Panc1 (cell line): ENCODE data around the gene SEC22C. TPM values are rescaled to one million over a fixed set of nuclear protein-coding genes. Genes with fewer than 3 reads are reported as not detected.

Source experiments
- ATAC-seq: fragments of 200-7000 bp; cut with Tn5 transposase; 2 replicates; pipeline ENCODE4 v1.9.1; 2020; ENCODE audit warnings: mild to moderate bottlenecking, moderate library complexity
- BruUV-seq: library from RNA; stranded (reverse); fragments of 400-500 nt; replicated peaks from 2 replicates; lab custom pipeline; 2021; lab: Mats Ljungman, UMichigan
- CTCF ChIA-PET: fragments of 300-600 bp; sonication (Branson Sonifier 250); formaldehyde crosslinking; loops from one replicate; lab custom pipeline; 2022; ENCODE audit warnings: antibody characterized with exemption; lab: Charles Lee
- POLR2A ChIA-PET: fragments of 300-600 bp; sonication (Branson Sonifier 250); formaldehyde crosslinking; loops from one replicate; lab custom pipeline; 2022; ENCODE audit warnings: antibody characterized with exemption; lab: Charles Lee
- DNase-seq: peaks from one replicate; pipeline ENCODE4 v3.0.0-alpha.2; 2010; ENCODE audit warnings: low read depth, low spot score
- H3K27ac ChIP-seq: 2 replicates; pipeline ENCODE4 v1.5.1; 2011; ENCODE audit warnings: mild to moderate bottlenecking, low read length, inconsistent platforms
- H3K27me3 ChIP-seq: fragments of 200-500 bp; sonication (Bioruptor generic); 2 replicates; pipeline ENCODE4 v1.6.0; 2014; ENCODE audit warnings: low read length, inconsistent platforms; ENCODE audit not compliant: control insufficient read depth, insufficient read depth
- H3K36me3 ChIP-seq: fragments of 200-500 bp; sonication (Bioruptor generic); 2 replicates; pipeline ENCODE4 v1.5.1; 2014; ENCODE audit warnings: inconsistent platforms, mild to moderate bottlenecking, low read length, moderate library complexity; ENCODE audit not compliant: control insufficient read depth, insufficient read depth
- H3K4me1 ChIP-seq: 2 replicates; pipeline ENCODE4 v1.5.1; 2011; ENCODE audit warnings: inconsistent platforms, mild to moderate bottlenecking, low read length, moderate library complexity; ENCODE audit not compliant: control insufficient read depth, insufficient read depth
- H3K4me3 ChIP-seq, 2 experiments: 2 replicates each; pipeline ENCODE4 v1.5.1; 2011 to 2012; ENCODE audit warnings: low read depth in 2 of 2, low read length in 2 of 2, mild to moderate bottlenecking in 2 of 2, inconsistent platforms in 1 of 2, moderate library complexity in 1 of 2
- H3K9me3 ChIP-seq: fragments of 200-500 bp; sonication (Bioruptor generic); 2 replicates; pipeline ENCODE4 v1.5.1; 2014; ENCODE audit warnings: low read depth, mild to moderate bottlenecking, inconsistent platforms, low read length, moderate library complexity; ENCODE audit not compliant: control insufficient read depth, insufficient read depth
- POLR2AphosphoS5 ChIP-seq: IDR thresholded peaks from 2 replicates; pipeline ENCODE4 v1.6.1; 2012; ENCODE audit warnings: mild to moderate bottlenecking, low read depth, low read length, moderate library complexity
- SIN3A ChIP-seq: IDR thresholded peaks from 2 replicates; pipeline ENCODE4 v1.6.1; 2012; ENCODE audit warnings: low read depth, mild to moderate bottlenecking, low read length, moderate library complexity, borderline replicate concordance; ENCODE audit not compliant: insufficient read depth
- TCF7L2 ChIP-seq: IDR thresholded peaks from 2 replicates; pipeline ENCODE4 v1.6.1; 2011; ENCODE audit warnings: mild to moderate bottlenecking, low read depth, low read length, inconsistent platforms
- in situ Hi-C: cut with HindIII; loops from 2 replicates; pipeline ENCODE4 v1.10.0; 2016; ENCODE audit warnings: low sequenced_read_pairs, low pct_unique_long_range_greater_than_20kb
- intact Hi-C: fragments of 100-400 bp; cut with micrococcal nuclease; formaldehyde crosslinking; loops from one replicate; pipeline ENCODE4 v1.10.0; 2022; ENCODE audit not compliant: unreplicated experiment
- total RNA-seq: library from RNA; stranded (reverse); gene quantifications from one replicate; pipeline ENCODE4 v1.2.1, GENCODE V29; 2021; ENCODE audit not compliant: unreplicated experiment
- TF ChIP-seq, protein P1 (sequence below): fragments of 450-650 bp; IDR thresholded peaks from 2 replicates; pipeline ENCODE4 v1.5.1; 2017; ENCODE audit warnings: mild to moderate bottlenecking
- TF ChIP-seq, protein P2 (sequence below), 2 experiments: IDR thresholded peaks; 2 replicates each; pipeline ENCODE4 v1.6.1; 2011 to 2012; ENCODE audit warnings: low read depth in 2 of 2, control low read depth in 1 of 2, low read length in 1 of 2, mild to moderate bottlenecking in 1 of 2, moderate library complexity in 1 of 2; ENCODE audit not compliant: insufficient read depth in 1 of 2

Gene SEC22C
- total RNA-seq, 1 experiment from 2014 or later, result 45.9 TPM

DNA sequence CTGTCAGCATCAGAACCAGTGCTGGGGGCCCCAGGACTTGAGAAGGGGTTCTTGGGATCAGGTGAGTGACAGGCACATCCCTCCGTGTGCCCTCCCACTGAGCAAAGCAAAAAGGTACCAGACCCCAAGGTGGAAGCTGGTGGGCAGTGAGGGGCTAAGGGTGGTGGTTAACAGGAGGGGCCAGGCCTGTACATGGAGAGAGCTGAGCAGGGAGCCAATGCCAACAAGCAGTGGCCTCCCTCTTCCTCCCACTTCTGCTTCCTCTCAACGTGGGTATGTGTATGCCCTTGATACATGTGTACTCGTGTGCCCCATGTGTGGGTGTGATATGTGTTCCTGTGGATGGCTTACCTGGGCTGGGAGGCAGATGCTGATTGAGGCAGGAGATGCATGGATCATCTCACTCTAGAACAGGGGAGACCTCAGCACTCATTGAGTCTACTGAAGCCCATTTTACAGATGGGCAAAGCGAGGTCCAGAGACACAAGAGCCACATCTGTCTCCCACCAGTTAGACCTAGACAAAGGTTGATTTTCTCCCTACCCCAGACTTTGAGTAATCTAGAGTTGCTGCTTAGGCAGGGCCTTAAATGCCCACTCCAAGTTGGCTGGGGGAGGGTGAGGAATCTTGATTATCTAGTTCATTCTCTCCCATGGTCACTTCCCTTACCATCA lies 78.4 kb downstream of the SEC22C start:
- TF ChIP-seq, protein P1, sequence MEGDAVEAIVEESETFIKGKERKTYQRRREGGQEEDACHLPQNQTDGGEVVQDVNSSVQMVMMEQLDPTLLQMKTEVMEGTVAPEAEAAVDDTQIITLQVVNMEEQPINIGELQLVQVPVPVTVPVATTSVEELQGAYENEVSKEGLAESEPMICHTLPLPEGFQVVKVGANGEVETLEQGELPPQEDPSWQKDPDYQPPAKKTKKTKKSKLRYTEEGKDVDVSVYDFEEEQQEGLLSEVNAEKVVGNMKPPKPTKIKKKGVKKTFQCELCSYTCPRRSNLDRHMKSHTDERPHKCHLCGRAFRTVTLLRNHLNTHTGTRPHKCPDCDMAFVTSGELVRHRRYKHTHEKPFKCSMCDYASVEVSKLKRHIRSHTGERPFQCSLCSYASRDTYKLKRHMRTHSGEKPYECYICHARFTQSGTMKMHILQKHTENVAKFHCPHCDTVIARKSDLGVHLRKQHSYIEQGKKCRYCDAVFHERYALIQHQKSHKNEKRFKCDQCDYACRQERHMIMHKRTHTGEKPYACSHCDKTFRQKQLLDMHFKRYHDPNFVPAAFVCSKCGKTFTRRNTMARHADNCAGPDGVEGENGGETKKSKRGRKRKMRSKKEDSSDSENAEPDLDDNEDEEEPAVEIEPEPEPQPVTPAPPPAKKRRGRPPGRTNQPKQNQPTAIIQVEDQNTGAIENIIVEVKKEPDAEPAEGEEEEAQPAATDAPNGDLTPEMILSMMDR, result no peak
- TF ChIP-seq SIN3A (no peak), TCF7L2 (no peak), POLR2AphosphoS5 (no peak)
- TF ChIP-seq, protein P2, sequence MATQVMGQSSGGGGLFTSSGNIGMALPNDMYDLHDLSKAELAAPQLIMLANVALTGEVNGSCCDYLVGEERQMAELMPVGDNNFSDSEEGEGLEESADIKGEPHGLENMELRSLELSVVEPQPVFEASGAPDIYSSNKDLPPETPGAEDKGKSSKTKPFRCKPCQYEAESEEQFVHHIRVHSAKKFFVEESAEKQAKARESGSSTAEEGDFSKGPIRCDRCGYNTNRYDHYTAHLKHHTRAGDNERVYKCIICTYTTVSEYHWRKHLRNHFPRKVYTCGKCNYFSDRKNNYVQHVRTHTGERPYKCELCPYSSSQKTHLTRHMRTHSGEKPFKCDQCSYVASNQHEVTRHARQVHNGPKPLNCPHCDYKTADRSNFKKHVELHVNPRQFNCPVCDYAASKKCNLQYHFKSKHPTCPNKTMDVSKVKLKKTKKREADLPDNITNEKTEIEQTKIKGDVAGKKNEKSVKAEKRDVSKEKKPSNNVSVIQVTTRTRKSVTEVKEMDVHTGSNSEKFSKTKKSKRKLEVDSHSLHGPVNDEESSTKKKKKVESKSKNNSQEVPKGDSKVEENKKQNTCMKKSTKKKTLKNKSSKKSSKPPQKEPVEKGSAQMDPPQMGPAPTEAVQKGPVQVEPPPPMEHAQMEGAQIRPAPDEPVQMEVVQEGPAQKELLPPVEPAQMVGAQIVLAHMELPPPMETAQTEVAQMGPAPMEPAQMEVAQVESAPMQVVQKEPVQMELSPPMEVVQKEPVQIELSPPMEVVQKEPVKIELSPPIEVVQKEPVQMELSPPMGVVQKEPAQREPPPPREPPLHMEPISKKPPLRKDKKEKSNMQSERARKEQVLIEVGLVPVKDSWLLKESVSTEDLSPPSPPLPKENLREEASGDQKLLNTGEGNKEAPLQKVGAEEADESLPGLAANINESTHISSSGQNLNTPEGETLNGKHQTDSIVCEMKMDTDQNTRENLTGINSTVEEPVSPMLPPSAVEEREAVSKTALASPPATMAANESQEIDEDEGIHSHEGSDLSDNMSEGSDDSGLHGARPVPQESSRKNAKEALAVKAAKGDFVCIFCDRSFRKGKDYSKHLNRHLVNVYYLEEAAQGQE (IDR thresholded peaks at IDR 0.05; ENCODE audit: insufficient read depth in 1 of 2, low read depth in 2 of 2, low read length in 1 of 2), result no peak
- Histone ChIP-seq H3K4me1 (no peaks in the 10 kb centered on the region), H3K9me3 (no peaks in the 10 kb centered on the region), H3K27me3 (no peaks in the 10 kb centered on the region; the same call in 1 of the 2 replicates), H3K36me3 (no peaks in the 10 kb centered on the region), H3K4me3 (no peak overlapping the region), H3K27ac (no peak overlapping the region)
- BruUV-seq, result no TSS peak
- ATAC-seq (no peak), DNase-seq (no peak)
- ChIA-PET CTCF (no interaction called here), POLR2A (no interaction called here)
- in situ Hi-C loops (no loop called here), intact Hi-C loops (loop anchor here (2.0 kb wide), 1 partner anchor 37 kb away; no protein-coding TSS in a partner anchor)

DNA sequence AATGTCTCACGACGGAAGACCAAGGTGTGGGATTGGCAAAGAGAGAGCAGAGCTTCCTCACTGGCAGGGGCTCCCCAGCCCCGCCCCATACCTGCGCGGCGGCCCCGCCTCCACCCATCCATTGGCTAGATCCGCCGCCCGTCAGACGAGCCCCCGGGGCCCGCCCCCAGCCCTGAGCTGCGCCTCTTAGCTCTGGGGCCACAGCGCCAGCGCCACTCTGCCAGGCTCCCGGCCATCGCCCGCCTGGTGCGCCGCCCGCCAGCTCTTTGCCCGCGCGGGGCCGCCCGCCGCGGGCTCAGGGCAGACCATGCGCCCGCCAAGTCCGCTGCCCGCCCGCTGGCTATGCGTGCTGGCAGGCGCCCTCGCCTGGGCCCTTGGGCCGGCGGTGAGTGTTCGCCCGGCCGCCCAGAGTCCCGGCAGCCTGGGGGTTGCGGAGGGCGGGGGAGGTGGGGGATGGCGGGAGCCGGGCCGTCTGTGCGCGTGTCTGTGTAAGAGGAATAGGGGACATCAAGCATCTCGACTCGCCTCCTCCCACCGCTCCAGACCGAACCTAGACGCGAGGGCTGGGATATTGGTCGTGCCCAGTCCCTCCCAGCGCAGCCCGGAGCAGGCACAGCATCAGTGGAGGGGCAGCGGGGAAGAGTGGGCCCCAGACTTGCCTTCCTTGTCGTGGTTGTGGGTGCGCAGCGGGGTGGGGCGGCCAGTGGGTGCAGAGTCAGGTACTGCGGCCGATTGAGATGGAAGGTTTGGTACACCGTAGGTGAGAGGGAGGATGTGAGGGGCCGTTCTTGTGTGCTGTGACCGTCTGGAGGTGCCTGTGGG lies 79.1 kb downstream of the SEC22C start, which contains the start of gene VIPR1:
Gene VIPR1 (plus strand): TSS at position 215 of the 822 bp plus-strand sequence. CDS start 93 bp downstream, at position 308.
- ChIA-PET POLR2A (no interaction called here), CTCF (interaction anchor here (0.5 to 0.8 kb wide), 3 partner anchors 32 to 328 kb away, joined by 3 to 4 read pairs (median 4); no protein-coding TSS in a partner anchor)
- Histone ChIP-seq H3K4me3 (peak within 1 kb of the TSS; percentile 31 to 53), H3K9me3 (no peaks in the 10 kb centered on the region), H3K27ac (no peak within 1 kb of the TSS), H3K36me3 (no peaks in the 10 kb centered on the region), H3K27me3 (no peaks in the 10 kb centered on the region; the same call in 1 of the 2 replicates), H3K4me1 (no peaks in the 10 kb centered on the region)
- BruUV-seq, result no TSS peak
- intact Hi-C loops, result loop anchor here (2.0 kb wide), 1 partner anchor 38 kb away; no protein-coding TSS in a partner anchor
- ATAC-seq (peak; percentile 86), DNase-seq (no peak)
- TF ChIP-seq TCF7L2 (no peak), SIN3A (no peak), POLR2AphosphoS5 (no peak)
- TF ChIP-seq, protein P2 (IDR thresholded peaks at IDR 0.05; ENCODE audit: insufficient read depth in 1 of 2, low read depth in 2 of 2, low read length in 1 of 2), result no peak
- TF ChIP-seq, protein P1, result no peak
- in situ Hi-C loops, result no loop called here
